ENCODE measurements around the gene RAB1B. TPM values are rescaled to one million over a fixed set of nuclear protein-coding genes. Genes with fewer than 3 reads are reported as not detected.

The RAB1B gene
- total and polyA plus RNA-seq, 5 donors: 114 to 170 (median 127) TPM

Other genes with a start within 250 kb of the RAB1B start
- not detected for gene CATSPER1, start 242.2 kb upstream of the RAB1B start, total RNA-seq
- not detected for gene CATSPER1, start 242.2 kb upstream of the RAB1B start, polyA plus RNA-seq
- 10 to 100 TPM; 10.8 to 13.6 (median 12.1) TPM for gene GAL3ST3, start 219.5 kb upstream of the RAB1B start, total RNA-seq
- gene GAL3ST3, start 219.5 kb upstream of the RAB1B start, polyA plus RNA-seq: 8.9 TPM
- gene SF3B2, start 216.3 kb upstream of the RAB1B start, total RNA-seq: 10 to 100 TPM; 84.4 to 97.7 (median 91.7) TPM
- 62.1 TPM for gene SF3B2, start 216.3 kb upstream of the RAB1B start, polyA plus RNA-seq
- gene PACS1, start 198.4 kb upstream of the RAB1B start, total RNA-seq: 10 to 100 TPM; 48.3 to 82.5 (median 56.5) TPM
- 30.9 TPM for gene PACS1, start 198.4 kb upstream of the RAB1B start, polyA plus RNA-seq
- 10 to 100 TPM; 27.8 to 33.4 (median 30.6) TPM for gene KLC2, start 10.9 kb upstream of the RAB1B start, total RNA-seq
- gene KLC2, start 10.9 kb upstream of the RAB1B start, polyA plus RNA-seq: 34.7 TPM
- under 1 TPM in 2 of 4 donors, not detected in 2; 0.25 to 0.47 TPM for gene CNIH2, start 9.5 kb downstream of the RAB1B start, total RNA-seq
- gene CNIH2, start 9.5 kb downstream of the RAB1B start, polyA plus RNA-seq: 0.23 TPM
- gene YIF1A, start 20.5 kb downstream of the RAB1B start, total RNA-seq: 10 to 100 TPM; 48.0 to 65.3 (median 50.5) TPM
- gene YIF1A, start 20.5 kb downstream of the RAB1B start, polyA plus RNA-seq: 56.1 TPM
- under 1 TPM; 0.20 to 0.31 (median 0.26) TPM for gene TMEM151A, start 23.3 kb downstream of the RAB1B start, total RNA-seq
- gene TMEM151A, start 23.3 kb downstream of the RAB1B start, polyA plus RNA-seq: 0.45 TPM
- gene CD248, start 48.4 kb downstream of the RAB1B start, total RNA-seq: 10 to 100 TPM; 10.5 to 22.9 (median 21.9) TPM
- 12.0 TPM for gene CD248, start 48.4 kb downstream of the RAB1B start, polyA plus RNA-seq
- gene RIN1, start 67.8 kb downstream of the RAB1B start, total RNA-seq: 1 to 10 TPM; 2.0 to 3.8 (median 2.2) TPM
- 1.6 TPM for gene RIN1, start 67.8 kb downstream of the RAB1B start, polyA plus RNA-seq
- 10 to 100 TPM; 12.7 to 19.8 (median 15.0) TPM for gene BRMS1, start 76.5 kb downstream of the RAB1B start, total RNA-seq
- gene BRMS1, start 76.5 kb downstream of the RAB1B start, polyA plus RNA-seq: 26.0 TPM
- gene B4GAT1, start 79.0 kb downstream of the RAB1B start, total RNA-seq: 10 to 100 TPM; 43.9 to 67.1 (median 57.0) TPM
- gene B4GAT1, start 79.0 kb downstream of the RAB1B start, polyA plus RNA-seq: 60.2 TPM
- 10 to 100 TPM; 18.7 to 33.2 (median 30.0) TPM for gene SLC29A2, start 103.1 kb downstream of the RAB1B start, total RNA-seq
- gene SLC29A2, start 103.1 kb downstream of the RAB1B start, polyA plus RNA-seq: 24.3 TPM
- gene NPAS4, start 152.4 kb downstream of the RAB1B start, total RNA-seq: under 1 TPM; 0.09 to 0.84 (median 0.14) TPM
- gene NPAS4, start 152.4 kb downstream of the RAB1B start, polyA plus RNA-seq: 0.84 TPM
- 10 to 100 TPM; 47.5 to 53.0 (median 50.1) TPM for gene MRPL11, start 170.2 kb downstream of the RAB1B start, total RNA-seq
- 62.6 TPM for gene MRPL11, start 170.2 kb downstream of the RAB1B start, polyA plus RNA-seq
- gene PELI3, start 198.3 kb downstream of the RAB1B start, total RNA-seq: 10 to 100 TPM in 3 of 4 donors, 1 to 10 TPM in 1; 9.9 to 14.2 (median 12.8) TPM
- 12.8 TPM for gene PELI3, start 198.3 kb downstream of the RAB1B start, polyA plus RNA-seq
- gene DPP3, start 211.8 kb downstream of the RAB1B start, total RNA-seq: 10 to 100 TPM in 3 of 4 donors, 1 to 10 TPM in 1; 9.5 to 16.2 (median 14.7) TPM
- 10.5 TPM for gene DPP3, start 211.8 kb downstream of the RAB1B start, polyA plus RNA-seq
- gene BBS1, start 242.0 kb downstream of the RAB1B start, total RNA-seq: 10 to 100 TPM; 19.3 to 25.2 (median 21.4) TPM
- gene BBS1, start 242.0 kb downstream of the RAB1B start, polyA plus RNA-seq: 12.4 TPM

Measured in right cardiac atrium (tissue), 5 donors.